Iris pigment epithelial cell (primary cell): Measurements from ENCODE around the gene SAMD4A.

Source experiments
- DNase-seq: peaks from one replicate; pipeline ENCODE4 v3.0.0-alpha.2; 2011; ENCODE audit warnings: low read depth

The SAMD4A gene

DNA sequence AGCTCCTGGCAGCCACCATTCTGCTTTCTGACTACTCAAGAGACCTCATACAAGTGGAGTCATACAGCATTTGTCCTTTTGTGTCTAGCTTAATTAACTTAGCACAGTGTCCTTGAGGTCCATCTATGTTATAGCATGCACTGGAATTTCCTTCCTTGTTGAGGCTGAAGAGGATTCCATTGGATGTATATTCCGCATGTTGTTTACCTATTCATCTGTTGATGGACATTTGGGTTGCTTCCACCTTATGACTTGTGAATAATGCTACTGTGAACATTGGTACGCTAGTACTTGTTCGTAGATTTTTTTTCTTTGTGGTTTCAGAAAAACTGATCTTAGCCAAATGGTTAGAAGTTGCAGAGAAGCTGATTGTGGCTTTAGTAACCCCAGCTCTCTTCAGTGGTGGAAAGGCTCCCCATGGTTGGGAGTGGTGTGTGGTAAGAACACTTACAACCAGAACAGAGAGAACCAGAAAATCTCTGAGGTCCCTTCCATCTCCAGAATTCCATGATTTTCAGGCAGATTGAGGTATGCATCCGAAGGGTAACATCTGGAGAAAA is 118.4 kb downstream of the SAMD4A start:
- peak; percentile 82 for DNase-seq

DNA sequence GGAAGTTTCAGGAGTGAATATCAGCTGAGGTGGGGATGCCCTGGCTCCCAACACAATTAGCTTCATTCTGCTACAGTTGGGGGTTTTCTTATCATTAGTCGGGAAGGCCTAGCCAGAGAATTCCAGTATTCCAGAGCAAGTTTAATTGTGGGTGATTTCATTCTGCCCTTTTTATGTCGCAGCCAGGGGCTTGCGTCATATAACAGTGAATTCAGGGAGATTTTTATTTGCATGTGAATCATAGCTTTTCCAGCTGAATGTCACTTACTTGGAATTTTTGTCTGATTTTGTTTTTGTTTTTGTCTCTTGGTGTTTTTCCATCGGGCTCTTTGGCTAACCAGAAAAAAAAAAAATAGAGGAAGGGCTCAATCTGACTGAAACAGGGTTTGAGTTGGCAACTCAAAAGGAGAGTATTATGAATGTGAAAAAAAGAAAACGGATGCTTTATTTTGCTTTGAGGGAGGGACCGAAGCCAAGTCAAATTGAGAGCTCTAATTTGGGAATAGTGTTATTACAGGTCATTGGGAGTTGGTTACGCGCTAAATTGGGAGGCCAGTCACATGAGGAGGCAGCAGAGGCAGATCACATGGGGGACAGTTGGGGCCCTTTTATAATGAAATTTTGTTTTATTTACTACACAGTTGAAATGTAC is 119.4 kb downstream of the SAMD4A start:
- peak; percentile 83 for DNase-seq

- no peak for DNase-seq
Observed at GRCh38 chr14:54686871-54687749, 120.2 kb downstream of the SAMD4A start.

DNA sequence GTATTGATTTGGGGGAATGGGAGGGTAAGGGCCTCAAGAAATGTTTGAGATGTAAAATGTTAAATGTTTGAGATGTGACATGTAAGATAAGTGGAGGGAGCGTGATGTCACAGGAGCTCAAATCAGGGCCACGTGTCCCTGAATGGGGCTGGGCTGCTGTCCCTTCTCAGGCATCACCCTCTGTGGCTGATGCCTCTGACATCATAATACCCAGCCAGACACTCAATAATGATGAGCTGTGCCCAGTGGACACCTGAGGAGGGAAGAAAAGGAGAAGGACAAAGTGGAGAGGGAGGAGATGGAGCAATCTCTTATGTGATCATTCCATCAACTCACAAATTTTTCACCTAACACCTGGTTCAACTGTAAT is 120.8 kb downstream of the SAMD4A start:
- DNase-seq = no peak

DNA sequence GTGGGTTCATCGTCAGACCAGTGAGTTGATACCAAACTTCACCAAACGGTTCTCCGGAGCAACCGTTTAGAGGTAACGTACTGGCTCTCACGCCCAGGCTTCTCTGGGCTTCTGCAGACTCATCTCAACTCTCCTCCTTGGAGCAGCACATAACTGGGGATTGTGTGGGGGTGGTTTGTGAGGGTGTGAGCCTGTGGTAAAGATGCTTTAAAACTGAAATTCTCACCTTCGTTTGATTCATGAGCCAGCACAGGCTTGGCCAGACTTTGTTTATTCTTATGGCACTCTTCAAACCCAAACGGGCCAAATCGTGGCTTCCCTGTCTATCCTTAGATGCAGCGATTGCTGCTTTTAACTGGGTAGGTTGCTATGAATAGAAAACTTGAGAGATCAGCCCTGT is 121.3 kb downstream of the SAMD4A start:
- DNase-seq = no peak

- no peak for DNase-seq
Observed at GRCh38 chr14:54689928-54690327, 123.0 kb downstream of the SAMD4A start.

DNA sequence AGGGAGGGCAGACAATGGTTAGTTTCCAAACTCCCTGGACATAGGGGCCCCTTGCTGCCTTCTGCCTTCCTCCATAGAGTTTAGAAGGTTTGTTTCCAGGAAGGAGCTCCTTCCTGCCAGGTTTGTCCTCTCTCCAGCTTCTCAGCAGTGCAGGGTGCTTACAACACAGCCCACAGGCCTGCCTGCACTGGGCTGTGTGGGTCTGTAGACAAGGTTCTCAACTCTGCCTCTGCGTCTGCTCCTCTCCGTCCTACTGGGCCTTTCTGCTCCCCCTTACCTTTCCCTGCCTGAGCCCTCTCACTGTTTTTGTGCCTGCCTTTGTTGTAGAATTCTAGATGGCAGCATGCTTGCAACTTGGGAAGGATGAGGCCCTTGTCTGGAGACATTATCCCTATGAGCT is 124.0 kb downstream of the SAMD4A start:
- no peak for DNase-seq

- DNase-seq = peak; percentile 71
Observed at GRCh38 chr14:54691525-54692283, 124.8 kb downstream of the SAMD4A start.

- DNase-seq = no peak
Observed at GRCh38 chr14:54692284-54692772, 125.4 kb downstream of the SAMD4A start.

DNA sequence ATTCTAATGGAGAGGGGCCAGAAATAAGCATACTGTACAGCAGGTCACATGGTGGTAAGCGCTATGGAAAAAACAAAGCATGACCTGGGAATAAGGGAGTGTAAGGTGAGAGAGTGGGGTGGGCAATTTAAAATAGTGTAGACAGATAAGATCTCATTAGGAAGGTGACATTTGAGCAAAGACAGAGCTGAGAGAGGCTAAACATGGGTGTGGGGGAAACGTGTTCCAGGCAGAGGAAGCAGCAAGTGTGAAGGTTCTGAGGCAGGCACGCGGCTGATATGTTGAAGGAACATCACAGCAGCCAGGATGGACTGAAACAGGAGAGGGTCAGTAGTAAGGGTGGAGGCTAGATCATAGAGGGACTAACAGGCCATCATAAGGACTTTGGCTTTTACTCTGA is 126.8 kb downstream of the SAMD4A start:
- no peak for DNase-seq

DNA sequence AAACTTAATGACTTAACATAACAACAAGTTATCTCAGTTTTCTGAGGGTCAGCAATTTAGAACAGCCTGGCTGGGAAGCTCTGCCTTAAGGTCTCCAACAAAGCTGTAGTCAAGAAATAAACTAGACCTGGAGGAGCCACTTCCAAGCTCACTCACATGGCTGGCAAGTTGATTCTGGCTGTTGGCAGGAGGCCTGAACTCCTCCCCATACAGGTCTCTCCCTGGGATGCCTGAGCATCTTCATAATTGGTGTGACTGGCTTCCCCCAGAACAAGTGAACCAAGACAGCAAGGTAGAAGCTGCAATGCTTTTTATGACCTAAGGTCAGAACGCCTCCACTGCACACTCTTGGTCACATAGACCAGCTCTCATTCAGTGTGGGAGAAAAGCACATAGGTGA is 128.3 kb downstream of the SAMD4A start:
- no peak for DNase-seq

DNA sequence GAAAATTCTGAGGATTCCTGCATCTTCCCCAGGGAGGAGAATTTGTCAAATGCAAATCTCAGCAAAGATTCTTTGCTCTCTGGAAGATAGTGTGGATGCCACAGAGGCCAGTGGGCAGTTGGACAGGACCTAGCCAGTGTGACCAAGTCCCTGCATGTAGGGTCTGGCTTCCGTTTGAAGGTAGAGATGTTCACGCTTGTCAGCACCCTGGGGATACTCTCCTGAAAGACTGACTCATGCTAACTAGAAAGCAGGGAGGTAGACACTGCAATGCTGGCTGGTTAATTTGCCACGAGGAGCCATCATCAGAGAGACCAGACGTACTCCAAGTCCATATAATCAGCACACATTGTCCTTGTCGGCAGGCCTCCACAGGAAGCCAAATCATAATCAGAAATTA is 130.1 kb downstream of the SAMD4A start:
- no peak for DNase-seq

GRCh38 chr14:54697803-54698202 is 130.9 kb downstream of the SAMD4A start:
- DNase-seq = no peak

- DNase-seq = no peak
Observed at GRCh38 chr14:54698501-54698900, 131.6 kb downstream of the SAMD4A start.

DNA sequence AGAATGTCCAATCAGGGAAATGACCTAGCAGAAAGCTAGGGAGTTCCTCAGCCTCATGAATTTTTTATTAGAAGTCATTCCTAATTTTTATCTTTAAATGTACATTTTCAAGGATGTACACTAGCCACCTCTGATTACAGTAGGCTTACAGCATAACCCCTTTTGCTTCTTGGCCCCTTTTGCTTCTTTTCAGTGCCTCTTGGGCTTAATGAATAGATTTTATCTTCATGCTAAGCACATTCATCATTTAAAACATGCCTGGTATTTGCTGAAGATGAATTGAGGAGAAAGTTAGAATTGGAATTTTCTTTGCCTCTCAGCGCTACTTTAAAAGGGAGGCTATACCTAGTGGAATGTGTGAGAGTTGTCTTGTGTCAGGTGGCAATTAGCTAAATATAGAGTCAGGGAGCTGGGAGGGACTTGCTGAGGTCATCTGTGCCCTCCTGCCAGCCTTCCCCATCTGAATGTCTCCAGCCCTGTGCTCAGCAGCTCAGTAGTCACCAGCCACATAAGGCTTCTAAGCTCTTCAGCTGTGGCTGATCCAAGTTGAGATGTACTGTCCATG is 132.1 kb downstream of the SAMD4A start:
- no peak for DNase-seq

GRCh38 chr14:54699735-54700134 is 132.8 kb downstream of the SAMD4A start:
- no peak for DNase-seq

GRCh38 chr14:54700717-54701116 is 133.8 kb downstream of the SAMD4A start:
- no peak for DNase-seq

GRCh38 chr14:54702014-54702491 is 135.1 kb downstream of the SAMD4A start:
- DNase-seq = no peak

DNA sequence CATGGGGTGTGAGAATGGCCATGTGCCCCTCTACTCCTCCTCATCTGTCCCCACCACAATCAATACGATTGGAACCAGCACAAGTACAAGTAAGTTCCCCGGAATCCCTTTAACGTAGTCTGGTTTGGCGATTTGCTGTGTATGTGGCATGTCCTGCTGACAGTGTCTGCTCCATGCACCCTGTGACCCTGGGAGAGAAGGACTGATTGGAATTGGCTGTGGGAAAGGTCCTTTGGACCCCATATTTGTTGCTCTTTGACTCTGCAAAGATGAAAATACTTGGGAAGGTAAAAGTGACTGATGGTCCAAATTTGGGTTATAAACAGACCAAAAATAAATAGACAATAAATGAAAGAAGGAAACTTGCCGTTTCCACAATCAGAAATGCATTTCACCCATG is 135.6 kb downstream of the SAMD4A start:
- DNase-seq = no peak

DNA sequence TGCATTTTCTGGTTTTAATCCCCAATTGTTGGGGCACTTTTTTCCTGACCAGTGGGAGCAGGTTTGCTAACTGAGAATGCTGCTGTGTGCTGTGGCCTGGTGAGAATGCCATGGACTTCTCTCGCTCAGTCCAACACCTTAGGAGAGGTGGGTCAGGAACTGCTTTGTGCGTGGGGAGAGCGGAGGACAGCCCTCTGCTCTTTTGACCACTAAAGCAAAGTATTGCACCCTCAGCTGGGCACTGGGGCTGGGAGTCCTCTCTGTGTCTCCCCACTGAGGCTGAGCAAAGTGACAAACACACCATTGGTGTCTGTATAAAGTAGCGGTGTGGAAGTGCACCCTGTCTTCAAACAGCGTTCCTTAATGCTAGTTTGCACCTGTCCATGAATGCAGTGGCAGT is 136.2 kb downstream of the SAMD4A start:
- DNase-seq = no peak

DNA sequence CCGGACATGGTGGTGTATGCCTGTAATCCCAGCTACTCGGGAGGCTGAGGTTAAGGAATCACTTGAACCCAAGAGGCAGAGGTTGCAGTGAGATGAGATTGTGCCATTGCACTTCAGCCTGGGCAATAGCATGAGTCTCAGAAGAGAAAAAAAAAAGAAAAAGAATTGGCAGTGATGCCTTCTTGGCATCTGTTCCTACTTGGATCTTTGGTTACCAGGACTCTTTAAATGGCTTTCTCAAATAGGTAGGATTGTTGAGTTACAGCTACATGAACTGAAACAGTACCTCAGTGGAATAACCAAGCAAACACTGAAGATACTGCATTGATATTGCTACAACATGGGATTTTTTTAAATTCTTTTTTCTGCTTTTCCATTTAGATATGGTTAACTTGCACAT is 136.8 kb downstream of the SAMD4A start:
- DNase-seq = no peak

DNA sequence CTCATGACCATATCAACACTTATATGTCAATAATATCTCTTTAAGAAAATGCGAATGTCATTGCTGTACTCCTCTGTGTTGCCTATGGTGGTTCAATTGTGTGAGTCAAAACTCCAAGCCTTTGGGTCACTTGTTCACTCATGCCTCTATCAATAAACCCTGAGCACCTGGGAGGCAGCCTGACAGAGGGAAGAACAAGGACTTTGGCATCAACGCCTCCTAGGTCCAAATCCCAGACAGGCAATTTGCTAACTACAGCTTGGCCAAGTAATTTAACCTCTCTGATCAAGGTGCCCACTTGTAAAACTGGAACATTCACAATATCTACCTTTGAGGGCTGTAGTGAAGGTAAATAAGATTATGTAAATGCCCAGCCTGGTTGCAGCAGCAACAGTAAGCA is 137.8 kb downstream of the SAMD4A start:
- no peak for DNase-seq
